GM12878 (cell line): ENCODE results near the gene RASGRF1.

Source experiments
- NFYA ChIP-seq: IDR thresholded peaks from 2 replicates; pipeline ENCODE4 v1.6.1; 2011; ENCODE audit warnings: low read depth, mild to moderate bottlenecking, low read length, improper control_type of control experiment, borderline replicate concordance
- POLR2A ChIP-seq: IDR thresholded peaks from 2 replicates; pipeline ENCODE4 v1.6.1; 2011; ENCODE audit warnings: low read depth, mild to moderate bottlenecking, low read length

DNA sequence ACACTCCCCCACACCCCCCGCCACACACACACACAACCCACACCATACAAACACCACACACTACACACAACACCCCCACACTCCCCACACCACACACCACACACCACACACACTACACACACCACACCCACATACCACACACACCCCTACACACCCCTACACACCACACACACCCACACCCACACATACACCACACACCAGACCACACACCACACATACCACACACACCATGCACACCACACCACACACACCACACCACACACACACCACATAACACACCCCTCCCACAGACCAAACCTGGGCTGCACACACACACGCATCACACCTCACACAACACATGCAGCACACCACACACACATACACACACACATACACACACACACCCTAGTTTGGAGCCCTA, 1.8 kb upstream of the RASGRF1 start:
- no peak for TF ChIP-seq NFYA
- no peak for TF ChIP-seq POLR2A
